IMR-90 (cell line): ENCODE data around the gene RASGRP4.

Experiments used
- BHLHE40 ChIP-seq: fragments of 150-350 bp; IDR thresholded peaks from 2 replicates; pipeline ENCODE4 v1.6.1; 2016; ENCODE audit warnings: mild to moderate bottlenecking, low read depth, low read length
- CHD1 ChIP-seq: IDR thresholded peaks from 2 replicates; pipeline ENCODE4 v1.6.1; 2012; ENCODE audit warnings: low read depth, low read length, improper control_type of control experiment
- CTCF ChIP-seq: conservative IDR thresholded peaks from 2 replicates; pipeline ENCODE4 v1.5.1; 2012; ENCODE audit warnings: mild to moderate bottlenecking, low read depth, low read length, improper control_type of control experiment
- ELK1 ChIP-seq: fragments of 150-350 bp; IDR thresholded peaks from 2 replicates; pipeline ENCODE4 v1.6.1; 2016; ENCODE audit warnings: low read depth, mild to moderate bottlenecking, low read length, moderate library complexity, borderline replicate concordance
- FOS ChIP-seq: fragments of 150-350 bp; IDR thresholded peaks from 2 replicates; pipeline ENCODE4 v1.6.1; 2016; ENCODE audit warnings: low read depth, low read length
- MAFK ChIP-seq: IDR thresholded peaks from 2 replicates; pipeline ENCODE4 v1.6.1; 2012; ENCODE audit warnings: low read depth, low read length, improper control_type of control experiment
- MAZ ChIP-seq: IDR thresholded peaks from 2 replicates; pipeline ENCODE4 v1.6.1; 2012; ENCODE audit warnings: low read depth, mild to moderate bottlenecking, low read length, improper control_type of control experiment, moderate library complexity, borderline replicate concordance
- MXI1 ChIP-seq: IDR thresholded peaks from 2 replicates; pipeline ENCODE4 v1.6.1; 2012; ENCODE audit warnings: low read depth, mild to moderate bottlenecking, low read length, moderate library complexity, borderline replicate concordance
- POLR2A ChIP-seq: IDR thresholded peaks from 2 replicates; pipeline ENCODE4 v1.6.1; 2012; ENCODE audit warnings: mild to moderate bottlenecking, low read depth, low read length
- RAD21 ChIP-seq: IDR thresholded peaks from 2 replicates; pipeline ENCODE4 v1.6.1; 2012; ENCODE audit warnings: low read length, improper control_type of control experiment
- RCOR1 ChIP-seq: IDR thresholded peaks from 2 replicates; pipeline ENCODE4 v1.6.1; 2012; ENCODE audit warnings: mild to moderate bottlenecking, low read length, improper control_type of control experiment; ENCODE audit not compliant: insufficient replicate concordance
- RFX5 ChIP-seq: IDR thresholded peaks from 2 replicates; pipeline ENCODE4 v1.8.0; 2012; ENCODE audit warnings: low read depth, mild to moderate bottlenecking, low read length, moderate library complexity
- SMC3 ChIP-seq: fragments of 150-350 bp; IDR thresholded peaks from 2 replicates; pipeline ENCODE4 v1.6.1; 2016; ENCODE audit warnings: low read depth, mild to moderate bottlenecking, antibody characterized with exemption, low read length, moderate library complexity
- USF2 ChIP-seq: fragments of 150-350 bp; IDR thresholded peaks from 2 replicates; pipeline ENCODE4 v1.6.1; 2017; ENCODE audit warnings: mild to moderate bottlenecking, antibody characterized with exemption, low read length, low read depth

GRCh38 chr19:38377052-38377451 lies 49.0 kb downstream of the RASGRP4 start:
- no peak for TF ChIP-seq MAFK
- no peak for TF ChIP-seq CTCF
- TF ChIP-seq MAZ = no peak
- TF ChIP-seq USF2 = no peak
- no peak for TF ChIP-seq SMC3
- TF ChIP-seq POLR2A = no peak
- no peak for TF ChIP-seq RCOR1
- no peak for TF ChIP-seq FOS
- TF ChIP-seq BHLHE40 = no peak
- TF ChIP-seq CHD1 = no peak
- no peak for TF ChIP-seq RAD21
- no peak for TF ChIP-seq MXI1
- no peak for TF ChIP-seq RFX5
- no peak for TF ChIP-seq ELK1
